ENCODE measurements around the gene GCHFR. TPM values are rescaled to one million over a fixed set of nuclear protein-coding genes. Genes with fewer than 3 reads are reported as not detected.

GCHFR gene
- total RNA-seq = 3.3 TPM

GRCh38 chr15:40763801-40764628 is at the start of gene GCHFR:
GCHFR (plus strand) TSS chr15:40764068; CDS start chr15:40764181, 113 bp downstream.
- DNase-seq = peak; percentile 80

- peak; percentile 30 for DNase-seq
These were observed 49.7 kb upstream of the GCHFR start for GRCh38 chr15:40714144-40714543.

- DNase-seq = no peak
These were observed 47.7 kb upstream of the GCHFR start for GRCh38 chr15:40716165-40716564.

GRCh38 chr15:40721701-40722100 is 42.2 kb upstream of the GCHFR start:
- no peak for DNase-seq

- DNase-seq = no peak
These were observed 41.5 kb upstream of the GCHFR start for GRCh38 chr15:40722354-40722753.

GRCh38 chr15:40722934-40723333 is 40.9 kb upstream of the GCHFR start:
- DNase-seq = no peak

- no peak for DNase-seq
These were observed 39.9 kb upstream of the GCHFR start for GRCh38 chr15:40723919-40724318.

GRCh38 chr15:40731034-40731433 is 32.8 kb upstream of the GCHFR start:
- no peak for DNase-seq

GRCh38 chr15:40736575-40736974 is 27.3 kb upstream of the GCHFR start:
- DNase-seq = no peak

- DNase-seq = no peak
These were observed 26.8 kb upstream of the GCHFR start for GRCh38 chr15:40737048-40737447.

- DNase-seq = no peak
These were observed 24.8 kb upstream of the GCHFR start for GRCh38 chr15:40739047-40739446.

GRCh38 chr15:40739854-40740253 is 24.0 kb upstream of the GCHFR start:
- DNase-seq = no peak

- DNase-seq = no peak
These were observed 20.4 kb upstream of the GCHFR start for GRCh38 chr15:40743485-40743901.

- DNase-seq = no peak
These were observed 19.7 kb upstream of the GCHFR start for GRCh38 chr15:40743921-40744814.

- DNase-seq = no peak
These were observed 19.1 kb upstream of the GCHFR start for GRCh38 chr15:40744815-40745152.

- no peak for DNase-seq
These were observed 16.9 kb upstream of the GCHFR start for GRCh38 chr15:40746916-40747418.

- no peak for DNase-seq
These were observed 15.9 kb upstream of the GCHFR start for GRCh38 chr15:40747685-40748631.

- no peak for DNase-seq
These were observed 14.7 kb upstream of the GCHFR start for GRCh38 chr15:40749151-40749630.

GRCh38 chr15:40750885-40751284 is 13.0 kb upstream of the GCHFR start:
- DNase-seq = no peak

- no peak for DNase-seq
These were observed 12.1 kb upstream of the GCHFR start for GRCh38 chr15:40751745-40752144.

GRCh38 chr15:40754574-40754882 is 9.3 kb upstream of the GCHFR start:
- no peak for DNase-seq

Measured in tongue (tissue), 2 donors.